ENCODE data around the gene GULP1.

Gene GULP1

GRCh38 chr2:188322569-188323551 lies 31.2 kb downstream of the GULP1 start:
- no peak for DNase-seq (ENCODE audit: low read depth in 1 of 2, low spot score in 1 of 2)

GRCh38 chr2:188324067-188324466 lies 32.4 kb downstream of the GULP1 start:
- no peak for DNase-seq (ENCODE audit: low read depth in 1 of 2, low spot score in 1 of 2)

- no peak for DNase-seq (ENCODE audit: low read depth in 1 of 2, low spot score in 1 of 2)
Measured at GRCh38 chr2:188326290-188326668, 34.6 kb downstream of the GULP1 start.

GRCh38 chr2:188326669-188327301 lies 35.1 kb downstream of the GULP1 start:
- DNase-seq (ENCODE audit: low read depth in 1 of 2, low spot score in 1 of 2), result no peak

GRCh38 chr2:188327518-188328213 lies 36.0 kb downstream of the GULP1 start:
- DNase-seq (ENCODE audit: low read depth in 1 of 2, low spot score in 1 of 2), result no peak

- DNase-seq (ENCODE audit: low read depth in 1 of 2, low spot score in 1 of 2), result no peak
Measured at GRCh38 chr2:188328419-188328818, 36.7 kb downstream of the GULP1 start.

GRCh38 chr2:188330316-188331053 lies 38.8 kb downstream of the GULP1 start:
- DNase-seq (ENCODE audit: low read depth in 1 of 2, low spot score in 1 of 2), result no peak

- DNase-seq (ENCODE audit: low read depth in 1 of 2, low spot score in 1 of 2), result no peak
Measured at GRCh38 chr2:188332619-188333018, 40.9 kb downstream of the GULP1 start.

GRCh38 chr2:188333751-188334524 lies 42.3 kb downstream of the GULP1 start:
- no peak for DNase-seq (ENCODE audit: low read depth in 1 of 2, low spot score in 1 of 2)

- no peak for DNase-seq (ENCODE audit: low read depth in 1 of 2, low spot score in 1 of 2)
Measured at GRCh38 chr2:188338463-188338862, 46.8 kb downstream of the GULP1 start.

- DNase-seq (ENCODE audit: low read depth in 1 of 2, low spot score in 1 of 2), result no peak
Measured at GRCh38 chr2:188340257-188340656, 48.6 kb downstream of the GULP1 start.

GRCh38 chr2:188345020-188345419 lies 53.3 kb downstream of the GULP1 start:
- DNase-seq (ENCODE audit: low read depth in 1 of 2, low spot score in 1 of 2), result no peak

GRCh38 chr2:188345426-188345825 lies 53.8 kb downstream of the GULP1 start:
- no peak for DNase-seq (ENCODE audit: low read depth in 1 of 2, low spot score in 1 of 2)

- no peak for DNase-seq (ENCODE audit: low read depth in 1 of 2, low spot score in 1 of 2)
Measured at GRCh38 chr2:188345831-188346458, 54.3 kb downstream of the GULP1 start.

GRCh38 chr2:188349019-188349418 lies 57.3 kb downstream of the GULP1 start:
- no peak for DNase-seq (ENCODE audit: low read depth in 1 of 2, low spot score in 1 of 2)

GRCh38 chr2:188353282-188353681 lies 61.6 kb downstream of the GULP1 start:
- no peak for DNase-seq (ENCODE audit: low read depth in 1 of 2, low spot score in 1 of 2)

- DNase-seq (ENCODE audit: low read depth in 1 of 2, low spot score in 1 of 2), result no peak
Measured at GRCh38 chr2:188360485-188361263, 69.0 kb downstream of the GULP1 start.

GRCh38 chr2:188364033-188364630 lies 72.5 kb downstream of the GULP1 start:
- no peak for DNase-seq (ENCODE audit: low read depth in 1 of 2, low spot score in 1 of 2)
